Epithelial cell of proximal tubule (primary cell): Measurements from ENCODE around the gene SPTY2D1. TPM values are rescaled to one million over a fixed set of nuclear protein-coding genes. Genes with fewer than 3 reads are reported as not detected.

ENCODE experiments used
- DNase-seq: peaks from one replicate; pipeline ENCODE4 v3.0.0-alpha.2; 2011; ENCODE audit warnings: low read depth
- H3K4me3 ChIP-seq: 2 replicates; pipeline ENCODE4 v1.5.1; 2011; ENCODE audit warnings: low read depth, mild to moderate bottlenecking, low read length
- CTCF ChIP-seq: conservative IDR thresholded peaks from 2 replicates; pipeline ENCODE4 v1.5.1; 2012; ENCODE audit warnings: low read depth, mild to moderate bottlenecking, low read length
- total RNA-seq: library from RNA; depleted of rRNA; stranded (reverse); fragments of >200 nt; gene quantifications from 2 replicates; pipeline ENCODE4 v1.2.3, GENCODE V29; 2015

The SPTY2D1 gene
- total RNA-seq, 1 donor from 2014 or later: 8.6 TPM

- no peak overlapping the region for H3K4me3 ChIP-seq
- no peak for DNase-seq
- TF ChIP-seq CTCF: no peak
Measured at GRCh38 chr11:18580113-18580766, 53.9 kb downstream of the SPTY2D1 start.

- no peak overlapping the region for H3K4me3 ChIP-seq
- TF ChIP-seq CTCF: no peak
- no peak for DNase-seq
Measured at GRCh38 chr11:18578975-18579598, 55.1 kb downstream of the SPTY2D1 start.

- H3K4me3 ChIP-seq: no peak overlapping the region
- DNase-seq: no peak
- no peak for TF ChIP-seq CTCF
Measured at GRCh38 chr11:18575361-18575760, 58.8 kb downstream of the SPTY2D1 start.

DNA sequence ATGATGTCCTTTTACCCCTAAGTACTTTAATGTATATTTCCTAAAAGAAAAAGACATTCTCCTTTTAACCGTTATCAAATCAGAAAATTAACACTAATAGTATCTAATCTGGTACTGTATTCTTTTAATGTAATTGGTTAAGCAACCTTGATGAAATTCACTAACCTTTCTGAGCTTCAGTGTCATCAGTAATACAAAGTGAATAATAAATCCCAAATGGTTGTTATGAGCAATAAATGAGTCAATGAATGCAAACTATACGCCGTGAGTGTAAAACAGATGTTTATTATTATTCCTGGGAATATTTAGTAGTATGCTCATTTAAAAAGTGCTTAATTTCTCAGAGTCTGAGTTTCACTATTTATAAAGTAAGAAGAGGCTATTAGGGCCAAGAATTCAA lies 67.1 kb downstream of the SPTY2D1 start:
- TF ChIP-seq CTCF: no peak
- H3K4me3 ChIP-seq: no peak overlapping the region
- no peak for DNase-seq

- H3K4me3 ChIP-seq: no peak overlapping the region
- DNase-seq: no peak
- TF ChIP-seq CTCF: no peak
Measured at GRCh38 chr11:18566406-18566805, 67.7 kb downstream of the SPTY2D1 start.

DNA sequence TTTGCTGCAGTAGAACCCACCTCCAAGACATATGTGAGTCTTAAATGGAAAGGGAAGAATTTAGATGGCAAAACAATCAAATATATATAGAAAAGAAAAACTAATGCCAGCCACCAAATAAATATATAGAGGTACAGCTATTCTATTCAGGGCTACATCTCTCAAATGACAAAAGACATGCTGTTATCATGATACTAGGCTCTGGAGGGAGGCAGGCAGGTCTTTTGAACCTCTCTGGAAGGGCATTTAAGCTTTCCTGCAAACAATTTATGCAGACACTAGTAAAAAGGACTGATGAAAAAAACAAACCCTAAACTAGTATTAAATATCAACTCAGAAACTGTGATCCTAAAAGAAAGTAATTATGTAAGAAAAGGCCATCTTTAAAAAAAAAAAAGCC lies 70.0 kb downstream of the SPTY2D1 start:
- no peak for TF ChIP-seq CTCF
- no peak overlapping the region for H3K4me3 ChIP-seq
- DNase-seq: no peak
